Spleen (tissue), 7 donors: ENCODE results near the gene KLHL21.

Experiments used
- POLR2A ChIP-seq, 3 donors: fragments of 450-650 bp; IDR thresholded peaks; one replicate each; pipeline ENCODE4 v1.5.1; 2017; ENCODE audit warnings: antibody characterized with exemption in 3 of 3, mild to moderate bottlenecking in 1 of 3
- POLR2AphosphoS5 ChIP-seq, 3 donors: sonication (generic); formaldehyde crosslinking; IDR thresholded peaks; one replicate each; pipeline ENCODE4 v1.5.1; 2017; ENCODE audit warnings: antibody characterized with exemption in 3 of 3
- TF ChIP-seq, protein P1 (sequence below), 11 experiments: fragments of 200-600 bp in 7 of 11; fragments of 450-650 bp in 4 of 11; sonication (generic) in 4 of 11; IDR thresholded peaks in 8 of 11; conservative IDR thresholded peaks in 3 of 11; 1 replicate in 7 of 11; 2 replicates in 4 of 11; pipeline versions ENCODE4 v1.4.0 to v1.8.0; 2016 to 2021; ENCODE audit warnings: antibody characterized with exemption in 11 of 11, inconsistent platforms in 4 of 11, mild to moderate bottlenecking in 1 of 11
- donor health status: DM: no; HTN: no; CAD: no; lungs with moderate emphysema.
- donor health status: DM: no; HTN: no; CAD: no.
- donor health status: DM: no; HTN: no; CAD: no.

DNA sequence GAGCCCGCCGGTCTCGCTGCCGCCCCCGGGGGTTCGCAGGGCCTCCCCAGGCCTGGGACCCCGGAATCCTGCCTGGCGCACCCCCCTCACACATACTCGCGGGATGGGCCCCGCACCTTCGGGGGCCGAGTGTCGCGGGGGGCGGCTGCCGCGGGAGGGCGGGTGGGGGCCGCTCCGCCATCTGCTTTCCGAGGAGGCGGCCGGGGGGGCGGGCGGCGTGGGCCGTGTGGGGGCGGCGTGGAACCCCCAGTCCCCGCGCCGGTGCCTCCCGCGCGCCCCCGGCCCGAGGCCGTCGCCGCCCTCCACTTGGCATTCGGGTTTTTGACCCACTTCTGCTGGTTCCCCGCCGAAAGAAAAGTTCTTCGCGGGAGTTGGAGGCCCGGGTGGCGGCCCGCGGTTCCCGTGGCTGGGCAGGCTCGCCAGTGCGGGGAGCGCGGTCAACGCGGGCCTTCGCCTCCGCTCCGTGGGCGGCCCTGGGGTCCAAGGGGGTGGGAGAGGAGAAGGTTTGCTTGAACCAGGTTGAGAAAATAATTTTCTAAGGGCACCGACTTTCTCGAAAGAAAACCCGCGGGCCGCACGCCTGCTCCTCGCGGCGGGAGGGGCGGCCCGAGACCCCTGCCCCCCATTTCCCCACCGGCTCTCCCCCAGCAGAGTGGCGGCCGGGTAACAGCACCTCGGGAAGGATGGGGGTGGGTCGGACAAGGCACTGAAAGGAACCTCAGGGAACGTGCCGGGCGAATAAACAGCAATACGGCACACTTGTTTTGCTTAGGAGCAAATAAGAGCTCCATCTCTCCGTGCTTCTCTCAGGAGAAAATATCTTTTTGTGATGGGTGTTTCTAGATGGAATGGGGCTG lies 12.5 kb upstream of the KLHL21 start:
- TF ChIP-seq, protein P1, sequence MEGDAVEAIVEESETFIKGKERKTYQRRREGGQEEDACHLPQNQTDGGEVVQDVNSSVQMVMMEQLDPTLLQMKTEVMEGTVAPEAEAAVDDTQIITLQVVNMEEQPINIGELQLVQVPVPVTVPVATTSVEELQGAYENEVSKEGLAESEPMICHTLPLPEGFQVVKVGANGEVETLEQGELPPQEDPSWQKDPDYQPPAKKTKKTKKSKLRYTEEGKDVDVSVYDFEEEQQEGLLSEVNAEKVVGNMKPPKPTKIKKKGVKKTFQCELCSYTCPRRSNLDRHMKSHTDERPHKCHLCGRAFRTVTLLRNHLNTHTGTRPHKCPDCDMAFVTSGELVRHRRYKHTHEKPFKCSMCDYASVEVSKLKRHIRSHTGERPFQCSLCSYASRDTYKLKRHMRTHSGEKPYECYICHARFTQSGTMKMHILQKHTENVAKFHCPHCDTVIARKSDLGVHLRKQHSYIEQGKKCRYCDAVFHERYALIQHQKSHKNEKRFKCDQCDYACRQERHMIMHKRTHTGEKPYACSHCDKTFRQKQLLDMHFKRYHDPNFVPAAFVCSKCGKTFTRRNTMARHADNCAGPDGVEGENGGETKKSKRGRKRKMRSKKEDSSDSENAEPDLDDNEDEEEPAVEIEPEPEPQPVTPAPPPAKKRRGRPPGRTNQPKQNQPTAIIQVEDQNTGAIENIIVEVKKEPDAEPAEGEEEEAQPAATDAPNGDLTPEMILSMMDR (IDR thresholded peaks at IDR 0.05 in 8 of 11, conservative IDR thresholded peaks at IDR 0.05 in 3 of 11) = no peak
- TF ChIP-seq POLR2A (IDR thresholded peaks at IDR 0.05) (no peak), POLR2AphosphoS5 (IDR thresholded peaks at IDR 0.05) (no peak)
